Osteocyte (in vitro differentiated cells): ENCODE data around the gene CHRNE. TPM values are rescaled to one million over a fixed set of nuclear protein-coding genes. Genes with fewer than 3 reads are reported as not detected.

ENCODE experiments used
- DNase-seq: peaks from one replicate; pipeline ENCODE4 v3.0.0; 2021; ENCODE audit warnings: mixed read lengths; ENCODE audit not compliant: unreplicated experiment; ENCODE audit errors: extremely low spot score
- H3K27ac Mint-ChIP-seq: one replicate; pipeline ENCODE4 v1.8.0; 2021; ENCODE audit warnings: mild to moderate bottlenecking, mixed read lengths; ENCODE audit not compliant: unreplicated experiment
- H3K27me3 Mint-ChIP-seq: one replicate; pipeline ENCODE4 v1.8.0; 2021; ENCODE audit warnings: mixed read lengths; ENCODE audit not compliant: unreplicated experiment
- H3K36me3 Mint-ChIP-seq: one replicate; pipeline ENCODE4 v1.8.0; 2021; ENCODE audit warnings: mixed read lengths; ENCODE audit not compliant: unreplicated experiment
- H3K4me1 Mint-ChIP-seq: one replicate; pipeline ENCODE4 v1.8.0; 2021; ENCODE audit warnings: mixed read lengths; ENCODE audit not compliant: unreplicated experiment
- H3K4me3 Mint-ChIP-seq: one replicate; pipeline ENCODE4 v1.8.0; 2021; ENCODE audit warnings: mild to moderate bottlenecking, moderate library complexity, mixed read lengths; ENCODE audit not compliant: unreplicated experiment
- H3K9me3 Mint-ChIP-seq: one replicate; pipeline ENCODE4 v1.8.0; 2021; ENCODE audit warnings: mixed read lengths; ENCODE audit not compliant: unreplicated experiment
- total RNA-seq: library from RNA; stranded (reverse); gene quantifications from 2 replicates; pipeline ENCODE4 v1.2.1, GENCODE V29; 2021
- TF ChIP-seq, protein P1 (sequence below): fragments of 200-600 bp; sonication (generic); IDR thresholded peaks from 2 replicates; pipeline ENCODE4 v1.5.0; 2021; ENCODE audit warnings: antibody characterized with exemption, mild to moderate bottlenecking, moderate library complexity

CHRNE gene
- total RNA-seq, 1 donor from 2014 or later = 0.27 TPM

GRCh38 chr17:4936436-4936835 is 33.5 kb upstream of the CHRNE start:
- Mint-ChIP-seq H3K36me3 (peaks cover 8% of the 10 kb centered on the region), H3K9me3 (no peaks in the 10 kb centered on the region), H3K4me3 (no peak overlapping the region), H3K4me1 (peaks cover 31% of the 10 kb centered on the region), H3K27ac (no peak overlapping the region), H3K27me3 (no peaks in the 10 kb centered on the region)
- TF ChIP-seq, protein P1, sequence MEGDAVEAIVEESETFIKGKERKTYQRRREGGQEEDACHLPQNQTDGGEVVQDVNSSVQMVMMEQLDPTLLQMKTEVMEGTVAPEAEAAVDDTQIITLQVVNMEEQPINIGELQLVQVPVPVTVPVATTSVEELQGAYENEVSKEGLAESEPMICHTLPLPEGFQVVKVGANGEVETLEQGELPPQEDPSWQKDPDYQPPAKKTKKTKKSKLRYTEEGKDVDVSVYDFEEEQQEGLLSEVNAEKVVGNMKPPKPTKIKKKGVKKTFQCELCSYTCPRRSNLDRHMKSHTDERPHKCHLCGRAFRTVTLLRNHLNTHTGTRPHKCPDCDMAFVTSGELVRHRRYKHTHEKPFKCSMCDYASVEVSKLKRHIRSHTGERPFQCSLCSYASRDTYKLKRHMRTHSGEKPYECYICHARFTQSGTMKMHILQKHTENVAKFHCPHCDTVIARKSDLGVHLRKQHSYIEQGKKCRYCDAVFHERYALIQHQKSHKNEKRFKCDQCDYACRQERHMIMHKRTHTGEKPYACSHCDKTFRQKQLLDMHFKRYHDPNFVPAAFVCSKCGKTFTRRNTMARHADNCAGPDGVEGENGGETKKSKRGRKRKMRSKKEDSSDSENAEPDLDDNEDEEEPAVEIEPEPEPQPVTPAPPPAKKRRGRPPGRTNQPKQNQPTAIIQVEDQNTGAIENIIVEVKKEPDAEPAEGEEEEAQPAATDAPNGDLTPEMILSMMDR = no peak
- DNase-seq = no peak

- TF ChIP-seq, protein P1 = no peak
- no peak overlapping the region for H3K27ac Mint-ChIP-seq
- H3K9me3 Mint-ChIP-seq = no peaks in the 10 kb centered on the region
- peaks cover 25% of the 10 kb centered on the region for H3K4me1 Mint-ChIP-seq
- H3K36me3 Mint-ChIP-seq = peaks cover 9% of the 10 kb centered on the region
- DNase-seq = no peak
- no peak overlapping the region for H3K4me3 Mint-ChIP-seq
- H3K27me3 Mint-ChIP-seq = no peaks in the 10 kb centered on the region
Observed at GRCh38 chr17:4935650-4936049, 32.8 kb upstream of the CHRNE start.

GRCh38 chr17:4934173-4934979 is 31.5 kb upstream of the CHRNE start:
- Mint-ChIP-seq H3K4me3 (no peak overlapping the region), H3K9me3 (no peaks in the 10 kb centered on the region), H3K27ac (peak overlapping the region; percentile 19), H3K27me3 (no peaks in the 10 kb centered on the region), H3K36me3 (peaks cover 9% of the 10 kb centered on the region), H3K4me1 (peaks cover 21% of the 10 kb centered on the region)
- DNase-seq = no peak
- TF ChIP-seq, protein P1 = peak; percentile 25

GRCh38 chr17:4933646-4934045 is 30.7 kb upstream of the CHRNE start:
- no peak for DNase-seq
- H3K27ac Mint-ChIP-seq = no peak overlapping the region
- H3K4me1 Mint-ChIP-seq = peaks cover 14% of the 10 kb centered on the region
- H3K4me3 Mint-ChIP-seq = no peak overlapping the region
- H3K36me3 Mint-ChIP-seq = peaks cover 9% of the 10 kb centered on the region
- TF ChIP-seq, protein P1 = no peak
- no peaks in the 10 kb centered on the region for H3K27me3 Mint-ChIP-seq
- no peaks in the 10 kb centered on the region for H3K9me3 Mint-ChIP-seq

- H3K4me3 Mint-ChIP-seq = no peak overlapping the region
- H3K9me3 Mint-ChIP-seq = no peaks in the 10 kb centered on the region
- no peak for DNase-seq
- H3K4me1 Mint-ChIP-seq = peaks cover 8% of the 10 kb centered on the region
- H3K36me3 Mint-ChIP-seq = peaks cover 9% of the 10 kb centered on the region
- no peaks in the 10 kb centered on the region for H3K27me3 Mint-ChIP-seq
- TF ChIP-seq, protein P1 = no peak
- no peak overlapping the region for H3K27ac Mint-ChIP-seq
Observed at GRCh38 chr17:4932756-4933155, 29.9 kb upstream of the CHRNE start.
